ENCODE data around the gene MACROH2A1.

DNA sequence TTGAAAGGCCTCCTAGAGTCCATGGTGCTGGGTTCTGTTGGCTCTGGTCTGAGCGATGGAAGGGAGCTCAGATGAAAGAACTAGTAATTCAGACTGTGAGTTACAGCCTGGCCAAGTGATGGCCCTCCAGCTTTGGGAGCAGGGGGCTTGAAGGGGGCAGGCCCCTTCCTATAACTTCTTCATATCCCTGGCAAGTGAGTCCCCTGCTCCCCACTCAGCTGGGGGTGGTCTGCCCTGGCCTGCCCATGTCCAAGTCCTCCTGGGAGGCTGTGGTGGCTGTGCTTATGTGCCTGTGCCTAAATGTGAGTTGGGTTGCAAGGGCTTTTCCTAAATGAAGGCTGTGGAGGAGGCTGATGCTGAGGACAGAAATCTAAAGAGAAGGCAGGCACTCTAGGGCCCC lies 80.1 kb downstream of the MACROH2A1 start:
- TF ChIP-seq POLR2A (IDR thresholded peaks at IDR 0.05), result no peak
- TF ChIP-seq, protein P1, sequence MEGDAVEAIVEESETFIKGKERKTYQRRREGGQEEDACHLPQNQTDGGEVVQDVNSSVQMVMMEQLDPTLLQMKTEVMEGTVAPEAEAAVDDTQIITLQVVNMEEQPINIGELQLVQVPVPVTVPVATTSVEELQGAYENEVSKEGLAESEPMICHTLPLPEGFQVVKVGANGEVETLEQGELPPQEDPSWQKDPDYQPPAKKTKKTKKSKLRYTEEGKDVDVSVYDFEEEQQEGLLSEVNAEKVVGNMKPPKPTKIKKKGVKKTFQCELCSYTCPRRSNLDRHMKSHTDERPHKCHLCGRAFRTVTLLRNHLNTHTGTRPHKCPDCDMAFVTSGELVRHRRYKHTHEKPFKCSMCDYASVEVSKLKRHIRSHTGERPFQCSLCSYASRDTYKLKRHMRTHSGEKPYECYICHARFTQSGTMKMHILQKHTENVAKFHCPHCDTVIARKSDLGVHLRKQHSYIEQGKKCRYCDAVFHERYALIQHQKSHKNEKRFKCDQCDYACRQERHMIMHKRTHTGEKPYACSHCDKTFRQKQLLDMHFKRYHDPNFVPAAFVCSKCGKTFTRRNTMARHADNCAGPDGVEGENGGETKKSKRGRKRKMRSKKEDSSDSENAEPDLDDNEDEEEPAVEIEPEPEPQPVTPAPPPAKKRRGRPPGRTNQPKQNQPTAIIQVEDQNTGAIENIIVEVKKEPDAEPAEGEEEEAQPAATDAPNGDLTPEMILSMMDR (IDR thresholded peaks at IDR 0.05), result no peak
